Measurements from ENCODE around the gene MBNL2. TPM values are rescaled to one million over a fixed set of nuclear protein-coding genes. Genes with fewer than 3 reads are reported as not detected.

The MBNL2 gene
- total RNA-seq, 1 experiment from 2014 or later = 0.17 TPM

DNA sequence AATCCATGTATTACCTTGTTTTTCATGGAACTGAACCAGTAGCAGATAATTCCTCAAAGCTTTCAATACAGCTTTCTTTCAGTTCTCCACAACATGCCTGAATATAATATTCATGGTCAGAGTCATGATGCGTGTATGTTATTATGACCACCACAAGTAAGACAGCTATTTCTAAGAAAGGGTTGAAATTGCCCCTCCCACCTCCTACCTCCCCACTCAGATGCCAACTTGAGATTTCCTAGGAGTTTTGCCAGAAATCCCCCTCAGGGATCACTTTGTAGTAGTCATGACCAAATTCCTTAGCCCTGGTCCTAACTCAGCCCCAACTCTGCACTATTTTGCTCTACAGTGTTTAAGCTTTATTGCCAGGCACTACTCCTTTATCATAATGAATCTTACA is 141.9 kb downstream of the MBNL2 start:
- Histone ChIP-seq H3K9ac (ENCODE audit: extremely low read depth, insufficient read length, low read length) (no peak overlapping the region), H4K91ac (ENCODE audit: insufficient read length, low read depth, low read length) (no peak overlapping the region), H2BK20ac (ENCODE audit: low read depth, low read length, poor library complexity, severe bottlenecking) (no peak overlapping the region), H3K56ac (ENCODE audit: insufficient read length, low read depth, low read length) (no peak overlapping the region), H3K4me1 (ENCODE audit: insufficient read depth, low read length) (no peaks in the 10 kb centered on the region), H3K9me3 (ENCODE audit: control insufficient read depth, low read depth, low read length) (no peaks in the 10 kb centered on the region), H3K4ac (ENCODE audit: low read depth, low read length) (no peak overlapping the region), H3K23ac (ENCODE audit: insufficient read length, low read depth, low read length) (no peak overlapping the region), H3K27me3 (ENCODE audit: insufficient read depth, low read length) (no peaks in the 10 kb centered on the region), H3K23me2 (ENCODE audit: insufficient read length, low read depth, low read length, poor library complexity, severe bottlenecking) (no peaks in the 10 kb centered on the region), H3K18ac (ENCODE audit: insufficient read length, low read depth, low read length) (no peak overlapping the region), H2BK5ac (ENCODE audit: insufficient read length, low read length) (no peak overlapping the region), H3K14ac (ENCODE audit: insufficient read depth, low read length) (no peak overlapping the region), H3K4me2 (ENCODE audit: insufficient read depth, insufficient read length, low read length) (no peak overlapping the region), H3T11ph (ENCODE audit: low read length) (no peak overlapping the region), H3K27ac (ENCODE audit: insufficient read length, low read depth, low read length) (no peak overlapping the region), H3K79me1 (ENCODE audit: insufficient read depth, low read depth, low read length, poor library complexity, severe bottlenecking) (no peaks in the 10 kb centered on the region), H4K5ac (ENCODE audit: insufficient read length, low read depth, low read length) (no peak overlapping the region), H2AFZ (ENCODE audit: low read length) (no peak overlapping the region), H3K79me2 (ENCODE audit: insufficient read depth, low read length) (no peaks in the 10 kb centered on the region), H2BK120ac (ENCODE audit: low read depth, low read length, poor library complexity, severe bottlenecking) (no peak overlapping the region), H2AK5ac (ENCODE audit: insufficient read length, low read length) (no peak overlapping the region), H2BK15ac (ENCODE audit: low read depth, low read length) (no peak overlapping the region), H4K8ac (replicated peaks; ENCODE audit: insufficient read length, low read depth, low read length) (no peak overlapping the region), H4K20me1 (ENCODE audit: control insufficient read depth, insufficient read depth, insufficient read length) (no peaks in the 10 kb centered on the region), H2BK12ac (ENCODE audit: insufficient read length, low read depth, low read length) (no peak overlapping the region)
- H3K36me3 Mint-ChIP-seq (ENCODE audit: insufficient read depth in 1 of 3, low read depth in 3 of 3) = no peaks in the 10 kb centered on the region
- H3K27me3 Mint-ChIP-seq (ENCODE audit: low read depth) = peaks cover 9% of the 10 kb centered on the region
- H3K4me3 Mint-ChIP-seq = no peak overlapping the region
- H3K9me3 Mint-ChIP-seq = no peaks in the 10 kb centered on the region
- no peak overlapping the region for H3K27ac Mint-ChIP-seq
- no peak for DNase-seq
- H3K4me1 Mint-ChIP-seq = peaks cover 6 to 7% of the 10 kb centered on the region in 2 experiments
- WGBS (ENCODE audit: extremely low coverage, insufficient read length, low lambda C conversion rate) = no CpG with 5 or more reads among the region's 1 CpG
- TF ChIP-seq, protein P1, sequence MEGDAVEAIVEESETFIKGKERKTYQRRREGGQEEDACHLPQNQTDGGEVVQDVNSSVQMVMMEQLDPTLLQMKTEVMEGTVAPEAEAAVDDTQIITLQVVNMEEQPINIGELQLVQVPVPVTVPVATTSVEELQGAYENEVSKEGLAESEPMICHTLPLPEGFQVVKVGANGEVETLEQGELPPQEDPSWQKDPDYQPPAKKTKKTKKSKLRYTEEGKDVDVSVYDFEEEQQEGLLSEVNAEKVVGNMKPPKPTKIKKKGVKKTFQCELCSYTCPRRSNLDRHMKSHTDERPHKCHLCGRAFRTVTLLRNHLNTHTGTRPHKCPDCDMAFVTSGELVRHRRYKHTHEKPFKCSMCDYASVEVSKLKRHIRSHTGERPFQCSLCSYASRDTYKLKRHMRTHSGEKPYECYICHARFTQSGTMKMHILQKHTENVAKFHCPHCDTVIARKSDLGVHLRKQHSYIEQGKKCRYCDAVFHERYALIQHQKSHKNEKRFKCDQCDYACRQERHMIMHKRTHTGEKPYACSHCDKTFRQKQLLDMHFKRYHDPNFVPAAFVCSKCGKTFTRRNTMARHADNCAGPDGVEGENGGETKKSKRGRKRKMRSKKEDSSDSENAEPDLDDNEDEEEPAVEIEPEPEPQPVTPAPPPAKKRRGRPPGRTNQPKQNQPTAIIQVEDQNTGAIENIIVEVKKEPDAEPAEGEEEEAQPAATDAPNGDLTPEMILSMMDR (conservative IDR thresholded peaks at IDR 0.05) = no peak

Measured in H9 (cell line).